A549 (cell line): ENCODE results near the gene NLRP14. TPM values are rescaled to one million over a fixed set of nuclear protein-coding genes. Genes with fewer than 3 reads are reported as not detected.

Experiments
- ATAC-seq, 2 experiments: fragments of 200-7000 bp in 1 of 2; fragments of >200 bp in 1 of 2; cut with Nextera tagmentation in 1 of 2; cut with Tn5 transposase in 1 of 2; 3 replicates each; pipeline versions ENCODE4 v1.8.0 to v1.9.1; 2018 to 2020; ENCODE audit warnings: mild to moderate bottlenecking in 1 of 2, moderate library complexity in 1 of 2
- CTCF ChIA-PET: fragments of 300-600 bp; sonication (Branson Sonifier 250); formaldehyde crosslinking; extraction: SDS; loops from one replicate; lab custom pipeline; 2021; ENCODE audit warnings: antibody characterized with exemption, inconsistent platforms; lab: Yijun Ruan, JAX
- POLR2A ChIA-PET: fragments of 350-600 bp; formaldehyde crosslinking; extraction: SDS; loops from one replicate; lab custom pipeline; 2021; ENCODE audit warnings: antibody characterized with exemption, inconsistent platforms; lab: Yijun Ruan, JAX
- DNase-seq, 2 experiments: peaks; one replicate each; pipeline versions ENCODE4 v3.0.0 to v3.0.0-alpha.2; 2011 to 2016; ENCODE audit warnings: low read depth in 1 of 2, low spot score in 1 of 2
- FAIRE-seq: peaks from 2 replicates; lab custom pipeline; 2011; peaks lifted over from hg19 to GRCh38; lab: Jason Lieb, UNC
- H3K27ac ChIP-seq, 2 experiments: fragments of >200 bp; sonication (Bioruptor Twin); formaldehyde crosslinking; 3 replicates each; pipeline ENCODE4 v1.5.1; 2016 to 2017
- H3K4me1 ChIP-seq: fragments of >200 bp; sonication (Bioruptor Twin); formaldehyde crosslinking; 3 replicates; pipeline ENCODE4 v1.6.1; 2016
- H3K4me2 ChIP-seq: fragments of >200 bp; sonication (Bioruptor Twin); formaldehyde crosslinking; 3 replicates; pipeline ENCODE4 v1.6.1; 2016
- H3K4me3 ChIP-seq: fragments of >200 bp; sonication (Bioruptor Twin); formaldehyde crosslinking; 3 replicates; pipeline ENCODE4 v1.5.1; 2016
- H3K9me3 ChIP-seq: fragments of >200 bp; sonication (Bioruptor Twin); formaldehyde crosslinking; 3 replicates; pipeline ENCODE4 v1.6.1; 2016
- ATOH8 ChIP-seq: fragments of 250-450 bp; sonication (Bioruptor Pico); IDR thresholded peaks from 2 replicates; pipeline ENCODE4 v1.5.0; 2020; ENCODE audit warnings: low read depth, mild to moderate bottlenecking, moderate library complexity
- CBX8 ChIP-seq: fragments of 200-600 bp; sonication (generic); IDR thresholded peaks from 2 replicates; pipeline ENCODE4 v1.6.1; 2016
- CHD2 ChIP-seq: fragments of 150-350 bp; IDR thresholded peaks from 2 replicates; pipeline ENCODE4 v1.6.1; 2014; ENCODE audit warnings: low read length; ENCODE audit not compliant: partially characterized antibody
- CHD4 ChIP-seq: fragments of 200-600 bp; sonication (generic); IDR thresholded peaks from 2 replicates; pipeline ENCODE4 v1.6.1; 2016; ENCODE audit warnings: antibody characterized with exemption, mild to moderate bottlenecking, borderline replicate concordance
- EHF ChIP-seq: fragments of 250-450 bp; sonication (Bioruptor Pico); IDR thresholded peaks from 2 replicates; pipeline ENCODE4 v1.5.0; 2020; ENCODE audit warnings: mild to moderate bottlenecking
- ELK1 ChIP-seq: fragments of 150-350 bp; IDR thresholded peaks from 2 replicates; pipeline ENCODE4 v1.6.1; 2014; ENCODE audit warnings: low read depth, mild to moderate bottlenecking, low read length
- FOSB ChIP-seq: fragments of 250-450 bp; sonication (Bioruptor Pico); IDR thresholded peaks from 2 replicates; pipeline ENCODE4 v1.5.0; 2020; ENCODE audit warnings: mild to moderate bottlenecking, moderate library complexity
- GATA3 ChIP-seq: IDR thresholded peaks from 2 replicates; pipeline ENCODE4 v1.6.1; 2012; ENCODE audit warnings: borderline replicate concordance
- HDAC2 ChIP-seq: fragments of 200-600 bp; sonication (generic); IDR thresholded peaks from 2 replicates; pipeline ENCODE4 v1.6.1; 2016
- JUNB ChIP-seq: fragments of >200 bp; sonication (Bioruptor Twin); formaldehyde crosslinking; IDR thresholded peaks from 2 replicates; pipeline ENCODE4 v1.6.1; 2016
- KDM1A ChIP-seq: fragments of 200-600 bp; sonication (generic); IDR thresholded peaks from 2 replicates; pipeline ENCODE4 v1.6.1; 2016; ENCODE audit warnings: low read depth, mild to moderate bottlenecking
- KDM5A ChIP-seq: fragments of 200-600 bp; sonication (generic); IDR thresholded peaks from 2 replicates; pipeline ENCODE4 v1.6.1; 2016; ENCODE audit warnings: antibody characterized with exemption, mild to moderate bottlenecking
- MAZ ChIP-seq: fragments of 150-350 bp; IDR thresholded peaks from 2 replicates; pipeline ENCODE4 v1.6.1; 2014; ENCODE audit warnings: antibody characterized with exemption, low read depth, low read length, borderline replicate concordance
- MYC ChIP-seq: IDR thresholded peaks from 2 replicates; pipeline ENCODE4 v1.6.1; 2012; ENCODE audit warnings: mild to moderate bottlenecking, inconsistent platforms, low read length, improper control_type of control experiment, borderline replicate concordance
- NFE2L2 ChIP-seq: fragments of 150-350 bp; conservative IDR thresholded peaks from 2 replicates; pipeline ENCODE4 v1.6.1; 2014; ENCODE audit warnings: low read length
- NPAS2 ChIP-seq: fragments of 250-450 bp; sonication (Bioruptor Pico); IDR thresholded peaks from 2 replicates; pipeline ENCODE4 v1.8.0; 2022; ENCODE audit warnings: mild to moderate bottlenecking, moderate library complexity, borderline replicate concordance
- PBX3 ChIP-seq: IDR thresholded peaks from 2 replicates; pipeline ENCODE4 v1.6.1; 2012
- PHF8 ChIP-seq: fragments of 200-600 bp; sonication (generic); IDR thresholded peaks from 2 replicates; pipeline ENCODE4 v1.6.1; 2016; ENCODE audit warnings: low read depth, mild to moderate bottlenecking, antibody characterized with exemption, moderate library complexity, borderline replicate concordance
- RCOR1 ChIP-seq: fragments of 150-350 bp; IDR thresholded peaks from 2 replicates; pipeline ENCODE4 v1.6.1; 2014; ENCODE audit warnings: antibody characterized with exemption, low read length, low read depth
- RFX5 ChIP-seq: fragments of 450-650 bp; IDR thresholded peaks from 2 replicates; pipeline ENCODE4 v1.7.1; 2014; ENCODE audit warnings: antibody characterized with exemption, mild to moderate bottlenecking, moderate library complexity
- TFCP2L1 ChIP-seq: fragments of 250-450 bp; sonication (Bioruptor Pico); IDR thresholded peaks from 2 replicates; pipeline ENCODE4 v1.5.0; 2021; ENCODE audit warnings: mild to moderate bottlenecking
- ZC3H11A ChIP-seq: fragments of 450-650 bp; IDR thresholded peaks from 2 replicates; pipeline ENCODE4 v1.6.1; 2014; ENCODE audit warnings: antibody characterized with exemption, mild to moderate bottlenecking
- ZFP36 ChIP-seq: fragments of 450-650 bp; IDR thresholded peaks from 2 replicates; pipeline ENCODE4 v1.6.1; 2014; ENCODE audit warnings: borderline replicate concordance; ENCODE audit not compliant: partially characterized antibody
- WGBS: methylation state at CpG from one replicate; pipeline ENCODE4 v1.1.6; 2017; ENCODE audit errors: missing lambda C conversion rate; 5-methylcytosine and 5-hydroxymethylcytosine counted together
- polyA plus RNA-seq, 4 experiments: library from polyadenylated mRNA; depleted of rRNA in 3 of 4; stranded (reverse); fragments of >200 nt; fragmentation: RNase III in 1 of 4; extraction: RNeasy Plus Mini Kit Qiagen cat#74134 plus additional on column Dnase treatment in 1 of 4; gene quantifications; 2 replicates in 3 of 4; 3 replicates in 1 of 4; pipeline ENCODE4 v1.2.3, GENCODE V29; 2011 to 2017

NLRP14 gene
- polyA plus RNA-seq, 2 of the 4 experiments (the other 2 are of a cell fraction), result 0.04 TPM; not detected in 1

- DNase-seq, result no peak
- POLR2A ChIA-PET, result interaction anchor here (0.5 kb wide), 1 partner anchor 90 kb away, joined by 3 read pairs; no protein-coding TSS in a partner anchor
- H3K4me3 ChIP-seq, result no peak overlapping the region
- TF ChIP-seq ELK1 (no peak), CHD4 (no peak), KDM1A (no peak), ZC3H11A (no peak), ZFP36 (no peak), HDAC2 (no peak), MAZ (no peak), KDM5A (no peak), TFCP2L1 (CRISPR knock-in tag) (no peak), RFX5 (no peak), CBX8 (no peak), NFE2L2 (no peak)
- TF ChIP-seq, all 56 proteins: peak for 0
- Histone ChIP-seq H3K9me3 (no peaks in the 10 kb centered on the region), H3K27ac (no peak overlapping the region), H3K4me1 (no peaks in the 10 kb centered on the region), H3K4me2 (no peak overlapping the region)
- ATAC-seq (no peak), FAIRE-seq (no peak)
- CTCF ChIA-PET, result no interaction called here
- 36% methylated on average over 2 of the region's 2 CpGs for WGBS
These were observed 42.3 kb downstream of the NLRP14 start for GRCh38 chr11:7062534-7062933.

GRCh38 chr11:7072401-7073028 is 52.2 kb downstream of the NLRP14 start:
- POLR2A ChIA-PET, result no interaction called here
- no peak for FAIRE-seq

More at GRCh38 chr11:7072401-7073028, 52.2 kb downstream of the NLRP14 start:
- DNase-seq (no peak), ATAC-seq (no peak)
- Histone ChIP-seq H3K4me3 (no peak overlapping the region), H3K4me2 (no peak overlapping the region), H3K4me1 (no peaks in the 10 kb centered on the region), H3K27ac (no peak overlapping the region), H3K9me3 (no peaks in the 10 kb centered on the region)
- WGBS, result 8% methylated on average over 4 of the region's 4 CpGs
- CTCF ChIA-PET, result interaction anchor here (0.6 kb wide), 1 partner anchor 622 kb away, joined by 6 read pairs; no protein-coding TSS in a partner anchor
- no peak for TF ChIP-seq MAZ
- TF ChIP-seq FOSB, result no peak
- no peak for TF ChIP-seq CHD2
- no peak for TF ChIP-seq KDM1A
- TF ChIP-seq HDAC2, result no peak
- no peak for TF ChIP-seq EHF (CRISPR knock-in tag)
- TF ChIP-seq GATA3, result no peak
- no peak for TF ChIP-seq PBX3
- no peak for TF ChIP-seq CHD4
- TF ChIP-seq NPAS2, result no peak
- TF ChIP-seq CBX8, result no peak
- TF ChIP-seq JUNB, result no peak
- TF ChIP-seq MYC, result no peak
- TF ChIP-seq PHF8, result no peak
- TF ChIP-seq ZFP36, result no peak
- no peak for TF ChIP-seq NFE2L2
- no peak for TF ChIP-seq ATOH8 (CRISPR knock-in tag)
- TF ChIP-seq RCOR1, result no peak
- TF ChIP-seq, all 56 proteins: peak for 0
